Sigmoid colon (tissue), 7 donors: ENCODE data around the gene RAI14. TPM values are rescaled to one million over a fixed set of nuclear protein-coding genes. Genes with fewer than 3 reads are reported as not detected.

Experiments
- DNase-seq: peaks from one replicate; pipeline ENCODE4 v3.0.0-alpha.2; 2019
- H3K27ac ChIP-seq, 4 donors: fragments of 200-600 bp; sonication (generic); one replicate each; pipeline ENCODE4 v1.5.1; 2016 to 2019; ENCODE audit warnings: mild to moderate bottlenecking in 1 of 4
- H3K27me3 ChIP-seq, 3 donors: fragments of 200-600 bp; sonication (generic); one replicate each; pipeline ENCODE4 v1.5.1; 2019; ENCODE audit warnings: mild to moderate bottlenecking in 1 of 3
- H3K36me3 ChIP-seq, 4 donors: fragments of 200-600 bp; sonication (generic); one replicate each; pipeline ENCODE4 v1.5.1; 2016 to 2019
- H3K4me1 ChIP-seq, 4 donors: fragments of 200-600 bp; sonication (generic); one replicate each; pipeline ENCODE4 v1.5.1; 2017 to 2019
- H3K4me3 ChIP-seq, 4 donors: fragments of 200-600 bp; sonication (generic); one replicate each; pipeline ENCODE4 v1.5.1; 2017 to 2019; ENCODE audit warnings: mild to moderate bottlenecking in 2 of 4, moderate library complexity in 1 of 4
- H3K9me3 ChIP-seq, 4 donors: fragments of 200-600 bp in 3 of 4; sonication (generic) in 3 of 4; one replicate each; pipeline versions ENCODE4 v1.5.1 to v1.6.1; 2013 to 2019
- CTCF ChIP-seq, 4 experiments: fragments of 450-650 bp in 3 of 4; fragments of 200-600 bp in 1 of 4; IDR thresholded peaks; one replicate each; pipeline ENCODE4 v1.5.1; 2016 to 2019; ENCODE audit warnings: antibody characterized with exemption in 4 of 4, mild to moderate bottlenecking in 3 of 4, moderate library complexity in 2 of 4
- EP300 ChIP-seq, 4 donors: sonication (generic); formaldehyde crosslinking; IDR thresholded peaks; one replicate each; pipeline ENCODE4 v1.6.1; 2017; ENCODE audit warnings: antibody characterized with exemption in 4 of 4
- POLR2A ChIP-seq, 2 donors: fragments of 450-650 bp; IDR thresholded peaks; one replicate each; pipeline ENCODE4 v1.6.1; 2016; ENCODE audit warnings: antibody characterized with exemption in 2 of 2, mild to moderate bottlenecking in 2 of 2, moderate library complexity in 2 of 2
- POLR2AphosphoS5 ChIP-seq, 4 donors: sonication (generic); formaldehyde crosslinking; IDR thresholded peaks; one replicate each; pipeline ENCODE4 v1.6.1; 2017; ENCODE audit warnings: antibody characterized with exemption in 4 of 4
- WGBS, 2 donors: extraction: QIAGEN DNeasy Blood & Tissue Kit; methylation state at CpG; one replicate each; pipeline ENCODE4 v1.1.7; 2013; 5-methylcytosine and 5-hydroxymethylcytosine counted together
- intact Hi-C: fragments of 100-400 bp; cut with DNase I; formaldehyde crosslinking; loops from one replicate; pipeline ENCODE4 v1.15.1; 2023
- polyA plus RNA-seq, 3 donors: library from polyadenylated mRNA; stranded (reverse); fragments of 200-250 nt; gene quantifications; one replicate each; pipeline ENCODE4 v1.2.3, GENCODE V29; 2013
- total RNA-seq, 4 donors: library from RNA; depleted of rRNA; stranded (reverse); fragments of >200 nt; gene quantifications; one replicate each; pipeline ENCODE4 v1.1.0, GENCODE V29; 2016
- donor health status: healthy with polysubstance abuse.
- donor health status: Bipolar disorder and iron deficiency.
- donor health status: healthy.

Gene RAI14
- total and polyA plus RNA-seq, 7 donors: 6.7 to 89.5 (median 23.4) TPM

DNA sequence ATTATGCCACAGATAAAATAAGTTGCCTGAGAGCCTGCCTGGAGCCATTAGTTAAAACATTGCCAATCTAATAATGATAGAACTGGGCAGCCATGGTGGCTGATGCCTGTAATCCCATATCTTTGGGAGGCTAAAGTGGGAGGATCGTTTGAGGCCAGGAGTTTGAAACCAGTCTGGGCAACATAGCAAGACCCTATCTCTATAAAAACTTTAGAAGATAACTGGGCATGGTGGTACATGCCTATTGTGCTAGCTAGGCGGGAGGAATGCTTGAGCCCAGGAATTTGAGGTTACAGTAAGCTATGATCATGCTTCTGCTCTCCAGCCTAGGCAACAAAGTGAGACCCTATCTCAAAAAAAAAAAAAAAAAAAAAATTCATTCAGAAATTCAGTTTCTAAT lies 52.6 kb downstream of the RAI14 start:
- Histone ChIP-seq H3K27ac (peak overlapping the region; percentile 66 to 85 (median 72)), H3K36me3 (no peaks in the 10 kb centered on the region), H3K4me3 (no peak overlapping the region), H3K4me1 (peaks cover 0 to 55% (median 43%) of the 10 kb centered on the region in 4 donors), H3K9me3 (no peaks in the 10 kb centered on the region), H3K27me3 (no peaks in the 10 kb centered on the region)
- DNase-seq: no peak
- intact Hi-C loops: no loop called here
- no peak for TF ChIP-seq EP300 (IDR thresholded peaks at IDR 0.05)
- TF ChIP-seq CTCF (IDR thresholded peaks at IDR 0.05): no peak
- no peak for TF ChIP-seq POLR2A (IDR thresholded peaks at IDR 0.05)
- no peak for TF ChIP-seq POLR2AphosphoS5 (IDR thresholded peaks at IDR 0.05)
- 90 to 96% methylated on average over 2 of the region's 2 CpGs for WGBS, 2 donors

- 85 to 88% methylated on average over 6 of the region's 6 CpGs for WGBS, 2 donors
- intact Hi-C loops: no loop called here
- H3K27ac ChIP-seq: peak overlapping the region; percentile 66 to 85 (median 72)
- TF ChIP-seq EP300 (IDR thresholded peaks at IDR 0.05) (peak in 1 of 4 donors; percentile 34), CTCF (IDR thresholded peaks at IDR 0.05) (no peak), POLR2A (IDR thresholded peaks at IDR 0.05) (no peak)
- H3K9me3 ChIP-seq: no peaks in the 10 kb centered on the region
- DNase-seq: no peak
- H3K27me3 ChIP-seq: no peaks in the 10 kb centered on the region
- H3K4me1 ChIP-seq: peaks cover 0 to 53% (median 44%) of the 10 kb centered on the region in 4 donors
- no peak overlapping the region for H3K4me3 ChIP-seq
- H3K36me3 ChIP-seq: no peaks in the 10 kb centered on the region
Measured at GRCh38 chr5:34709861-34710673, 53.9 kb downstream of the RAI14 start.

DNA sequence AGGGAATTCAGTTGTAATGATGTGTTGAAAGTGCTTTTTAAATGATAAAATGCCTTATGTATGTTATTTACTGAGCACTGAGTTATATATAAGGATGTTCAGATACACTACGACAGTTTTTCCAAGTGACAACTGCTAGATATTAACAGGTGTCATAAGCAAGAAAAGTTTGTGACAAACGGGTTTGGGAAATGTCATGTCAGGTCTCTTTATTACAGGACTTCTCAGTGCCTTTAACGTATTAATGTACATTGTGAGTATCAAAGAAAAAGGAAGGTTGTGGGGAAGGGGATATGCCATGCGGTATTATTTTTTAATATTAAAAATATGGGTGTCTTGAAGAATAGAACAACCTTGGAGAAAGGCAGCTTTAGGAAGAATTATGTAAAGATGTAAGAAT lies 56.4 kb downstream of the RAI14 start:
- 93% methylated on average over 4 of the region's 4 CpGs for WGBS, 2 donors
- Histone ChIP-seq H3K4me3 (no peak overlapping the region), H3K9me3 (no peaks in the 10 kb centered on the region), H3K4me1 (peaks cover 0 to 47% (median 36%) of the 10 kb centered on the region in 4 donors), H3K36me3 (no peaks in the 10 kb centered on the region), H3K27me3 (no peaks in the 10 kb centered on the region), H3K27ac (peak overlapping the region in 1 of 4 donors; percentile 7)
- intact Hi-C loops: no loop called here
- TF ChIP-seq POLR2A (IDR thresholded peaks at IDR 0.05) (no peak), POLR2AphosphoS5 (IDR thresholded peaks at IDR 0.05) (no peak), CTCF (IDR thresholded peaks at IDR 0.05) (no peak), EP300 (IDR thresholded peaks at IDR 0.05) (no peak)
- no peak for DNase-seq

DNA sequence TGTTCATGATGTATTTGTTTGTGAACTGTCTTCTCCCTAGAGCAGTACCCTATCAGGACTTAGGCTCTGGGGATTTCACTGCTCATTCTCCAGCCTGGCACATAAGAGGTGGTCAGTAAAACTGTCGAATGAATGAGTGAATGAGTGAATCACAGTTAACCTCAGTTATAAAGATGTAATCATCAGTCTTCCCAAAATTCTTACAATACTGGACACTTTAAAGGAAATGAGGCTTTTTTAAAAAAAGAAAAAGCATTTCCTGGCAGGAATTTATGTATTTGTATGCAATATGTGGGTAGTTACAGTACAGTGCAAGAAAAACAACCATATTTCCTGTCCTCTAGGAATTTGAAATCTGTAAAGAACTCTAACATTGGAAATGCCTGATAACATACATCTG lies 59.6 kb downstream of the RAI14 start:
- intact Hi-C loops: no loop called here
- Histone ChIP-seq H3K4me1 (peaks cover 0 to 28% (median 25%) of the 10 kb centered on the region in 4 donors), H3K36me3 (no peaks in the 10 kb centered on the region), H3K4me3 (no peak overlapping the region), H3K9me3 (no peaks in the 10 kb centered on the region), H3K27ac (peak overlapping the region in 2 of 4 donors; percentile 41 to 69), H3K27me3 (no peaks in the 10 kb centered on the region)
- DNase-seq: no peak
- no peak for TF ChIP-seq EP300 (IDR thresholded peaks at IDR 0.05)
- TF ChIP-seq POLR2AphosphoS5 (IDR thresholded peaks at IDR 0.05): no peak
- TF ChIP-seq POLR2A (IDR thresholded peaks at IDR 0.05): no peak
- TF ChIP-seq CTCF (IDR thresholded peaks at IDR 0.05): no peak
- 84 to 92% methylated on average over 1 of the region's 1 CpG for WGBS, 2 donors
